ENCODE data around the gene TMF1.

TMF1 gene

GRCh38 chr3:69051756-69052471, at the start of gene TMF1:
Gene TMF1, minus strand, starts transcription at chr3:69052333. Its CDS starts 247 bp downstream, at chr3:69052086.
- DNase-seq (ENCODE audit: low read depth in 2 of 2, low spot score in 1 of 2): peak; percentile 97

- no peak for DNase-seq (ENCODE audit: low read depth in 2 of 2, low spot score in 1 of 2)
Measured at GRCh38 chr3:69099576-69099975, 47.4 kb upstream of the TMF1 start.

GRCh38 chr3:69097407-69098086, 45.4 kb upstream of the TMF1 start:
- no peak for DNase-seq (ENCODE audit: low read depth in 2 of 2, low spot score in 1 of 2)

- DNase-seq (ENCODE audit: low read depth in 2 of 2, low spot score in 1 of 2): no peak
Measured at GRCh38 chr3:69096299-69096698, 44.2 kb upstream of the TMF1 start.

GRCh38 chr3:69095636-69096035, 43.5 kb upstream of the TMF1 start:
- DNase-seq (ENCODE audit: low read depth in 2 of 2, low spot score in 1 of 2): no peak

GRCh38 chr3:69094467-69095205, 42.5 kb upstream of the TMF1 start:
- no peak for DNase-seq (ENCODE audit: low read depth in 2 of 2, low spot score in 1 of 2)

- DNase-seq (ENCODE audit: low read depth in 2 of 2, low spot score in 1 of 2): no peak
Measured at GRCh38 chr3:69092030-69092516, 39.9 kb upstream of the TMF1 start.

GRCh38 chr3:69091389-69092029, 39.4 kb upstream of the TMF1 start:
- DNase-seq (ENCODE audit: low read depth in 2 of 2, low spot score in 1 of 2): no peak

- DNase-seq (ENCODE audit: low read depth in 2 of 2, low spot score in 1 of 2): no peak
Measured at GRCh38 chr3:69090021-69090420, 37.9 kb upstream of the TMF1 start.

- DNase-seq (ENCODE audit: low read depth in 2 of 2, low spot score in 1 of 2): no peak
Measured at GRCh38 chr3:69088063-69088462, 35.9 kb upstream of the TMF1 start.

- no peak for DNase-seq (ENCODE audit: low read depth in 2 of 2, low spot score in 1 of 2)
Measured at GRCh38 chr3:69087030-69087791, 35.1 kb upstream of the TMF1 start.

GRCh38 chr3:69085833-69086722, 33.9 kb upstream of the TMF1 start:
- DNase-seq (ENCODE audit: low read depth in 2 of 2, low spot score in 1 of 2): peak in 1 of 2 donors; percentile 54

- no peak for DNase-seq (ENCODE audit: low read depth in 2 of 2, low spot score in 1 of 2)
Measured at GRCh38 chr3:69085168-69085832, 33.2 kb upstream of the TMF1 start.

- DNase-seq (ENCODE audit: low read depth in 2 of 2, low spot score in 1 of 2): peak; percentile 78 to 81
Measured at GRCh38 chr3:69084326-69085167, 32.4 kb upstream of the TMF1 start, which contains the start of gene ARL6IP5. Gene ARL6IP5, plus strand, starts transcription at chr3:69084937. Its CDS starts 111 bp downstream, at chr3:69085048.

GRCh38 chr3:69082805-69083204, 30.7 kb upstream of the TMF1 start:
- no peak for DNase-seq (ENCODE audit: low read depth in 2 of 2, low spot score in 1 of 2)

- DNase-seq (ENCODE audit: low read depth in 2 of 2, low spot score in 1 of 2): no peak
Measured at GRCh38 chr3:69082361-69082760, 30.2 kb upstream of the TMF1 start.

GRCh38 chr3:69081583-69082262, 29.6 kb upstream of the TMF1 start:
- no peak for DNase-seq (ENCODE audit: low read depth in 2 of 2, low spot score in 1 of 2)

Data from stimulated activated CD8-positive, alpha-beta memory T cell treated with anti-CD3 and anti-CD28 coated beads, Interleukin-4, amount 100 ng/mL, for 1 hour (primary cell).